GM21423 (cell line): ENCODE results near the gene PLD4.

Experiments used
- ATAC-seq: cut with Tn5 transposase; IDR thresholded peaks from one replicate; pipeline ENCODE4 v1.9.1; 2021; ENCODE audit warnings: mild to moderate bottlenecking, moderate library complexity; ENCODE audit not compliant: unreplicated experiment

PLD4 gene

DNA sequence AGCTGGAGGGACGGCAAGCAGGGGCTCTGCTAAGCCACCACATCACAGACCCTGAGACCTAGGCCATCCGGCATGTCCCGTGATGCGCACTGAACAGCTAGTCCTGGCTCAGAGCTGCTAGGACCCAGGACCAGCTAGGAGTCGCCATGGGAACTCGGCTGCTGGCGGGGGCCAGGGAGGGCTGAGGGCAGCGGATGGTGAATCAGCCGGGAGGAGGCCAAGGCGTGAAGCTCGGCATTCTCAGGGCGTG is 48.4 kb downstream of the PLD4 start:
- ATAC-seq = no peak

DNA sequence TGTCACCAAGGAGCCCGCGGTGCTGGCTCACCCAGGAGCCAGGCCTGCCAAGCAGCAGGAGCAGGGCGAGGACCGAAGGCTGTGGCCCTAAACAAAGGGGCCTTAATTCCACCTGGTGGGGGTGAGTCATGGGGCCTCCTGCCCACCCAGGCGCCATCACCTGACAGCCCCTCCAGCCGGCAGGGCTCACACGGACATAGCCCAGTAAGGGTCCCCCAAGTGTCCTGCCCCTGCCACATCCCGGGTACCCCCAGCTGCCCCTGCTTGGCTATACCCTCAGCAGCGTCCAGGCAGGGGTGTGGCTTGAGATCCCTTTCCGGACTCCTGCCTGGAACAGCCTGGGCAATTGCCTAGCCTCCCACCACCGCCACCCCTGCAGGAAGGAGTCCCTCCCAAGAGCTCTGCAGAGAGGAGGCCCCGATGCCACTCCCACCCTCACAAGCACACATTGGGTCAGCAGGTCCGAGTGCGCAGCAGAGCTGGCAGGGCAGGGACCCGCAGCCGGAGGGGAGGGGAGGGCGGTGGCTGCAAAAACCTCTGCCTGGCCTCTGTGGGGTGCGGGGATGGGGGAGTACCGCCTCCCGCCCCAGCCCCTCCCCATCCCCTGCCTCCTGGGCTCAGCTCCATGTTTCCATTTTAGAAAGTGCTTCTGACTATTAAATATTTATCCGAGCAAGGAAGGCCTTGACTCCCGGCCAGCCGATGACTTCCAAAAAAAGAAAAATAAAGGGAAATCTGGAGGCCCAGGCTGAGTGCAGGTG is 48.9 kb downstream of the PLD4 start:
- no peak for ATAC-seq

DNA sequence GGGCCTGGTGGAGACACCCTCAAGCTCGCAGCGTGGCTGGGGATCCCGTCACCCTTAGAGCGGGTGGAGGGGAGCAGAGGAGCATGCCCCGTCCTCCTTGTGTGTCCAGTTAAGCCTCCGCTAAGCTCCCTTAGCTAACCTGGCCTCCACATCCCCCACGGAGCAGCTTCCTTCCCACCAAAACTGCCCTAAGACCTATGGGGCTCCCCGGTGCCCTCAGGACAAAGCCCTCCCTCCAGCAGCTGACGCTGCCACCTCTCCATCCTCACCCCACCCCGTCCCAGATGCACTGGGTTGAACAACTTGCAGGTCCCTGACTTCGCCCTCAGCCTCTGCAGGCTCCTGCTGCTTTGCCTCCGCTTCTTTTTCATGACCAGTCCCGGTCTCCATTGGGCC is 49.5 kb downstream of the PLD4 start:
- ATAC-seq = no peak

DNA sequence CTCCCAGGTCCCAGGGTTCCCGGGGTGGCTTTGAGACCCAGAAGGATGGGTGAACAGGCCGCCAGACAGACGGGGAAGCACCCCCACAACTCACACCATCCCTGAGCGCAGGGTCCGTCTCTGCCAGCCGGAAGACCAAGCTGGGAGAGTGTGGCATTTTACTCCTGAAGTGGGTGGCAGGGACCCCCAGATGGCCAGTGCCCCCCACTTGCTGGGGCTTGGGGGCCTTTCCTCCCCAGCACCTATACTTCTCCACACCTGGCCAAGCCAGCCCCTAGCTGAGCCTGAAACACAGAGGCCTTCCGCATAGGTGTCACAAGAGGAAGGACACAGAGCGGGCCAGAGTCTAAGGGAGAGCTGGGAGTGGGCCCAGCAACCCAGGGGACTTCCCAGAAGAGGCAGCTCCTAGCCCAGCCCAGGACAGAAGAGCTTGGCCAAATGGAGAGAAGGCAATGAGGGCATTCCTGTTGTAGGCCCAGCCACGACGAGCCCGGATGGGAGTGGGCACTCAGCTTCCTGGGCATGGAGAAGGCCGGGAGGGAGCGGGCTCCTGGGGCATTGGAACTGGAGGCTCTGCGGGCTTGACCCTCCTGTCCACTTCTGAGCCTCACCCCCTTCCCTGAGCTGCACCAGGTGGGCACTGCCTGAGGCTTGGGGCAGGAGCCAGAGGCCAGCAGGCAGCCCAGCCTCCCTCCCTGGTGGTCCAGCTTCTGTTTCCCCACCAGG is 50.1 kb downstream of the PLD4 start:
- no peak for ATAC-seq

DNA sequence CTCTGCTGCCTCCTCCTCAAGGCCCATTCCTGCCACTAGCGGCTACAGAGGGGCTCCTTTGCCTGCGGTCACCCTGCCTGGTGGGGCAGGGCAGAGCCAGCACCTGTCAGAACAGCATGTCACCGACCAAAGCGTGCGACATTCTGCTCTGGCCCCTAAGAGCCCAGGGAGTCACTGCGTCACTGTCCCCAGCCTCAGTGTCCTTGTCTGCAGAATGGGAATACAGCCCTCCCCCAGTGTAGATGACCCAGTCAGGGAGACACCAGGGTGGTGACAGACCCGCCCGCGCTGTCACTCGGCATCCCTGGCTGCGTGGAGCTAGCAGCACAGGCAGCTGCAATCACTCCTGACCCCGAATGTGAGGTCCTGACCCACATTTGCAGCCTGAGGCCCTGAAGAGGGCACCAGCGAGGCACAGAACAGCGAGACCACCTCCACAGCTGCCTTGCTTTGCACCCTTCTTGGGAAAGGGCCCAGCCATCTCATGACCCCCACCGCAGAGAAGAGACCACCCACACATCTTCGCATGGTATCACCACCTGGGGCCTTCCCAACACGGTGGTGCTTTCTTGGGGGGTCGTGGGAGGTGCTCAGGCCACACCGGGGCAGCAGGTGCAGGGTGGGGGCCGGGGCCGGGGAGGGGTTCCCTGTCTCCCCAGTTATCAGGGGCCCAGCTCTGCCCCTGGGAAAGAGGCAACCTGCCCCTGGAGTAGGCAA is 51.0 kb downstream of the PLD4 start:
- no peak for ATAC-seq

DNA sequence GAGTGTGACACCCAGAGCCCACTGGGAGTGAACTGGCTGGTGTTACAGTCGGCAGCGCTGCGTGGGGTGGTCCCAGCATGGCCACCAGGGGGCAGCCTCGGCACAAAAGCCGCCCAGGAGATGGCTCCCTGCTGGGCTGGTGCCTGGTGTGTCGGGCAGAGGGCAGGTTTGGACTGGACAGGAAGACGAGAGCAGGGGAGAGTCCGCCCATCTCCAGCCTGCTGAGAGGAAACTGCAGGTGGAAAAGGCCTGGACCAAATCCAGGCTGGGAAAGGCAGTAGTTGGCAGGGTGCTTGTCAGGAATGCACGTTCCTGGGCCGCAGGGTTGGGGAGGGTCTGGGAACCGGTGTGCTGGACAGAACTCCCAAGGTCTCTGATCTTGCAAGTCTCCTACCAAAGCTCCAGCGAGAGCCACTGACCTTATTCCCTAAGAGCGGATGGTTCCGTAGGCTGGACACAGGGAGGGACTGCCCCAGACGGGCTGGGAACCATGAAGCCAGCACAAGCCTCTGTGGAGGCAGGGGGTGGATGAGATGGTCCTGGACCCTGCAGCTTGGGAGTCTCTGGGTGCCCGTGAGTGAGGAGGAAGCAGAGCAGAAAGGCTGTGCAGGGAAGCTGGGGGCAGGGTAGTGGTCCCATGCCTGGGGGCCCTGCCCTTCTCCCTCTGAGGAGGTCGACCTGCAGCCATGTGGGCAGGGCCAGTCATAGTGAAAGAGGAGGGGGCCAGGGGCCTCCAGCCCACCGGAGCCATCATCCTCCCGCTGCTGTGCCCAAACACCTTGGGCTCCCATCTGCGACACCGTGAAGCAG is 51.7 kb downstream of the PLD4 start:
- no peak for ATAC-seq

DNA sequence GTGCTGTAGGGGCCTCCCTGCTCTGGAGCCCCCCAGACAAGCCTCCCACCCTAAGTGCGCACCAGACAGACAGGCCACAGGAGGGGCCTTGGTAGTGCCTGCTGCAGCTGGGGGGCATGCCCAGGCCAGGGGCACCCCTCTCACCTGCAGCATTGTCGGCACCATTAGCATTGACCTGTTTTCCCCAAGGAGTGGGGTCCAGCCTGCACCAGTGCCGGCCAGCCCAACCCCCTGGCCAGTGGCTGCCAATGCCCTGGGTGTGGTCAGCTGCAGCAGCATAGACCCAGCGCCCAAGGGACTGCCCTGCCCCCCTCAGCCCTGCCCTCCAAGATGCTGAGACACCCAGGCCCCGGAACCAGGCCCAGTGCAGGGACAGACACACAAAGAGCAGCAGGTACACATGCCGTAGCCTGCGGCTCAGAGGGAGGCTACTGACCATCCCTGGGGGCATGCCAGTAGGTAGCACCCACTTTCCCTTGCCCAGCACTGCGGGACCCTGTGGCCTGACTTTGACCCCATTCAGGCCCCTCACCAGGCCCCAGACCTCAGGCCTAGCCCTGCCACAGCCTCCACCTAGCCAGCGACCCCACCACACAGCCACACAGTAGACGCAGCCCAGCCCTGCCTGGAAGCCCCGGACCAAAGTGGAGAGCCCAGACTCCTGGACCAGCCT is 52.5 kb downstream of the PLD4 start:
- no peak for ATAC-seq

DNA sequence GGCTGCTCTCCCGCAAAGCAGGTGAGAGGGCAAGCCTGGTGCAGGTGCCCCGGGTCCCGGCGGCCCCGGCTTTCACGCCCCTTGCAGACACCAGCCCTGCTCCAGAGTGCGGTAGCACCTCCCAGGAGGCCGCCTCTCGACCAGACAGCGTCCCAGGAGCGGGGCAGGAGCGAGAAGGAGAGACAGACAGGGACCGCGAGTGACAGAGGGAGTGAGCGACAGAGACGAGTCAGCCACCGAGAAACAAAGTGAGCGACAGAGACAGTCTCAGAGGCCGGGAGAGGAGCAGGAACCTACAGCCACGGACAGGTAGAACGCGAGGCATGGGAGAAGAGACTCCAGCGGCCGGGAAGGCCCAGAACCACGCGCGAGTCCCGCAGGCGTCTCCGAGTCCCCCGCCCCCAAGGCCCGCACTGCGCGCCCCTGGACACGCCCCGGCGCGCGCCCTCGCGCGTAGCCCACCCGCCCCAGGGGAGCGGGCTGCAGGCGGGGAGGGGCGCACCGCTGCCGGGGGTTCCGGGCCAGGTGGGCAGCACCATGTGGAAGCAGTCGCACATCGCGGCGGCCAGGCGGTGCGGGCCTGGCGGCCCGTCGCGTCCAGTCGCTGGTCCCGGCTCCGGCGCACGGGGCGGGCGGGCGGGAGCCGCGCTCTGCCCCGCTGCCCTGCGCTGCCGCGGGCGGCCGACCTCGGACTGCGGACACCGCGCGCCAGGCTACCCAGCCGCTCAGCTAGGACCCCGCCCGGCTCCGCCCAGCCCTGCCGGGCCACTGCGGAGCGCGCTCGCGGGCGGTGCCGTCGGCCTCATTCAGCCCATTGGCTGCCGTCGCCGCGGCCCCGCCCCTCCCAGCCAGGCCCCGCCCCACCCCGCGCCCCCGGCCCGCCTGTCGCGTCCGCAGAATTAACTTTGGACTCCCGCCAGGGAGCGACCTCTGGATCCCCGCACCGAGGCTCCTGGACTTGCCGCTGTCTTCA is 53.3 kb downstream of the PLD4 start, which contains the start of gene AHNAK2:
TSS of gene AHNAK2 (minus strand) at position 694 of the 973 bp plus-strand sequence. CDS start at position 557, 137 bp downstream.
- no peak for ATAC-seq

DNA sequence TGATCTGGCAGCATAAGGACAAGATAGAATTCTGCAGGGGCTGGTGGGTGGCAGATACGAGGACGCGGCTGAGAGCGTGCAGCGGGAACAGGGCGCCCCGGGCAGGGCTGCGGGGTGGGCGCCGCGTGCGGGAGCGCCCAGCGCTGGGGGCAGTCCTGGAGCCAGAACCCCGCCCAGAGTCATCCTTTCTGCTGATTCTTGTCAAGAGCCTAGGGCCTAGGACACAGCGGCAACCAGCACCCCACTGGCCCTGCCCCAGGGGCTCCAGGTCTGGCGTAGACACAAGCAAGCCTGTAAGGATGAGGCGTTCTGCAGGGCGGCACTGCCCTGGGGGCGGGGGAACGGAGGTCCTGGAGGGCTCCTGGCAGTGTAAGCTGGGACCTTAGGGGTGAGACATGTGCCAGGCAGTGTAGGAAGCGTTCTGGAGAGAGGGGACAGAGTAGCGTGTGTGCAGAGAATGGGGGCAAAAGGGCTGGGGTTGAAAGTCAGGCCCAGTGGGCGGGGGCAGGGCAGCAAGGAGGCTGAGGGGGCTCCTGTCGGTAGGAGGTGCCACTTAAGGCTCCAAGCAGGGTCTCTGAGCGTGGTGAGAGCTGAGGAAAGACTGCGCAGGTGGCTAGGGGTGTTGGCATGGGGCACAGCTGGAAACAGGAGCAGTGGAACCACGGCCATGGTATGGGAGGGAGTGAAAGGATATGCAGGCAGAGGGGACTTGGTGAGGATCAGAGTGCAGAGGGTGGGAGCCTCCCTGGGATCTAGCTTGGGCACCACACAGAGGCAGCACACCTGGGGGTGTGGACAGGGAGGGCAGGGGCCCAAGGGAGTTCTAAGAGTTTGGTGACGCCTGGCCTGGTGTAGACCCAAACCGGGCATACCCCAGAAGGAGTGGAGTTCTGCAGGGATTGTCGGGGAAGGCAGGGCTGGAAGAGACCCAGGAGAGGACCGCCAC is 54.3 kb downstream of the PLD4 start:
- ATAC-seq = no peak

DNA sequence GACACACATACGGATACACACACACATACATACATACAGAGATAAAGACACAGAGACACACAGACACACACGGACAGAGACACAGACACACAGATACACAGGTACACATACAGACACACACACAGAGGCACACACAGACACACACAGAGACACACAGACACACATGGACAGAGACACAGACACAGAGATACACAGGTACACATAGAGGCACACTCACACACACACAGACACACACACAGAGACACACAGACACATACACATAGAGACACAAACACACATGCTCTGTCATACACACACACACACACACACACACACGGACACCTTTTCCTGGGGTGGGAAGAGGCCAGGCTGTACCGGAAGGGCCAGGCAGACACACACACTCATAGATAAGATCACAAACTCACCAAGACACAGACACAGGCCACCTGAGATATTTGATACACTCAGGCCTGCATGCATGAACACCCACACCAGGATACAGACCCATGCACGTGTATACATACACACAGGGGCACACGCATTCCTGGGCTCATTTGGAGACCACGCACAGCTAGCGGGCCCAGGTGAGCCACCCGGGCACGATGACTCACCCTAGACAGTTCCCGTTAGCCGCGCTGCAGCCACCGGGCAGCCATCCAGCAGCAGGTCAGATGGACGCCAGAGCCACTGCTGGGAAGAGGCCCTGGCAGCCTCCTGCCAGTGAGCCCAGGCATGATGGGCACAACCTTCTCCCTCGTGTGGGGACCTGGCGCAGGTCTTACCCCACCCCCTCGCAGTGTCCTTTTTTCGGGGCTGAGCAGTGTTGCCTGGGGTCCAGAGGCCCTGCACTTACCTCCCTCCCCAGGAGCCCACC is 55.3 kb downstream of the PLD4 start:
- ATAC-seq = no peak

DNA sequence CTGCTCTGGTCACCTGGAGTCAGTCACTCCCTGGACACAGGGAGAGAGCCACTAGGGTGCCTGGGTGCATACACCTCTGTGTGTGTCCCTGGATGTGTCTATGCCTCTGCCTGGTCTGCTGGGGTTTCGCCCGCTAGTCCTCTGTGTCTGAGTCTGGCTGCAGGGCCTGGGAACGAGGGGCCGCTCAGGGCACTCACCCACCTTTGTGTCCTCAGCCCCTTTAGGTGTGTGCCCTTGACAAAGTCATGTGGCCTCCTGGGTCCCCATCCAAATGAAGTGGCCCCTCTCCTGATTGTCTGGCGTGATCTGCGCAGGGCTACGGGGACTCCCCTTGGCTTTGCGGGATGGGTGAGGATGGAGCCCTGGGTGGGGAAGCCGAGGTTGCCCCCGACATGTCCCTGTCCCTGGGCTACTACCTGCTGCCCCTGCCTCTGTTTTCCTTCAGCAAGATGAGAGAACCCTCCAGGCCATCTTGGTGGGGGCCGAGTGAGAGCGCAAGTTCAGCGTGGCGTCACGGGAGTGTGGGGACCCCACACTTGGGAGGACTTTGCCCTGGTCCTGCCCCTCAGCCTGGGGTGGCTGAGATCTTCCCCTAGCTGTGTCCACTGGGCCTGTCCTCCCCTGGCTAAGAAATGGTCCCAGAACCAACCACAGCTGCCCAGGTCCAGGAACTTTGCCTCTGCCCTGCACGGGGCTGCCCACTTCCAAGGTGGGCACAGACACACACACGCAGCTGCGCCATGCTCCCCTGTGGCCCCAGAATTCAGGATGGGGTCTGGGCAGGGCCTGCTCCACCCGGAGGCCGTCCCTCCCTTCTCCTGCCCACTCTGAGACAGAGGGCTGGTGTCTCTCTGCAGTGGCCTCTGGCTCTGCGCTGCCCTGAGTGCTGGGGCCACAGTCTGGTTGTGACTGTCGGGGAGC is 56.2 kb downstream of the PLD4 start:
- no peak for ATAC-seq

DNA sequence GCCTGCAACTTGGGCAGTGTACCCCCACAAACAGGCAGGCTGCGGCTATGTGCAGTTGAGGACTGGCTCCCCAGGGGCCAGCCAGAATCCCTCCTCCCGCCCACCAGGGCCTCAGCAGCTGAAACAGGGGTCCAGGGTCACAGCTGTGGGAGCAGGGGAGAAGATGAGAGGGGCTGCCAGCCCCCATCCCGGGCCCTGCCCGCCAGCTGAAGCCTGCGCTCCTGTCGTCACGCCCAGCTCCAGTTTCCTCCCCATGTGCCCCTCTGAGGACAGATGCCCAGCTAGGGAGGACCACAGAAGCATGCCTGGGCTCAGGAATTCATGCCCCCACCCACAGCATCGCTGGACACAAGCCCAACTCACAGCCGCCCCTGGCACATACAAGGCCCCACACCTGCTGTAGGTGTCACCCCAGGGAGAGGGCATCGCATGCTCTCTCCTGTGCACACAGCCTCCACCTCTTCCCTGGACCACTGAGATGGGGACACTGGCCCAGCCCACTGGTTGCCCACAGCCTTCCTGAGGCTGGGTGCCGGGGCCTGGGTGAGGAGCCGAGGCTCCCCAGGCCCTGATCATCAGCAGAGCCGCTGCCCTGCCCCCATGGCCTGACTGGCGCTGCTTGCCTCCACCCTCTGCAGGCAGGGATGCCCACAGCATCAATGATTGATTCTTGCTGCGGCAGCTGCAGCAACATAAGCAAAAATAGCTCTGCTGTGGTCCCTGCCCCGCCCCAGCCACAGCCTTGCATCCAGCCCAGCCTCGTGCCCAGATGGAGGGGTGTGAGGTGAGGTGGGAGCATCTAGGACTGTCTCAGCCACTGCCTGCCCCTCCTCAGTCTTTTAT is 57.2 kb downstream of the PLD4 start:
- no peak for ATAC-seq

DNA sequence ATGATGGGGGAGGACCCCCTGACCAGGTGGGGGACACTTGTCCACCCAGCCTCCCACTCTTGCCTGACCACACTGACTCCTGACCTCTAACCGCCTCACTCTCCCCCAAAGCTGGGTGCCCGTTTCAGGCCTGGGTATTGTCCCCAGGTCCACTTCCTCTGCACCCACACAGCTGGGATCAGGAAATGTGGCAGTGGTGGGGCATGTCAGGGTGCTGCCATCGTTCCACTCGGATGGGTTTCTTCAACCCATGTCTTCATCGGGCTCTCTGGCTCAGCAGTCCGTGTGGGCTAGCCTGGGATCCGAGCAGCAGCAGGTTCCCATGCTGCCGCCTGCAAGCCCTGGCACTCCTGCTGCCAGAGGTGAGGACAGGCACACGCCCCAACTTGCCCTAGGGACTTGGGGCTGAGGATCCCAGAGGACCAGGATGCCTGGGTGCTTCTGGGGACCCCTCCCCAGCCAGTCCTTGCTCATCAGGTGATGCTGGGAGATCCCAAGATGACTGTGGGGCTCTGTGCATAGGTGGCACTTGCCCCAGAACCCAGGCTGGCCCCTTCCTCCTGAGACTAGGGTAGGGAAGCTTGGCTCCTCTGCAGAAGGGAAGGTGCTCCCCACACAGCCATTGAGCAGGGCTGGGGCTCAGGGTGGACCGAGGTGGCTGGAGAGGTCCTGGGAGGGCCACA is 58.0 kb downstream of the PLD4 start:
- no peak for ATAC-seq
